SK-N-SH treated with all-trans-retinoic acid at 6 μM for 48 hours (cell line): ENCODE results near the gene IL17RC.

ENCODE experiments used
- ATAC-seq: fragments of 200-7000 bp; cut with Tn5 transposase; 3 replicates; pipeline ENCODE4 v1.9.1; 2020; ENCODE audit warnings: mild to moderate bottlenecking, moderate library complexity
- ARNTL ChIP-seq: fragments of 450-650 bp; formaldehyde crosslinking; IDR thresholded peaks from 2 replicates; pipeline ENCODE4 v1.5.0; 2020; ENCODE audit warnings: low read depth, mild to moderate bottlenecking, moderate library complexity, borderline replicate concordance
- BACH2 ChIP-seq: fragments of 250-450 bp; sonication (Bioruptor Pico); IDR thresholded peaks from 2 replicates; pipeline ENCODE4 v1.9.0; 2021; ENCODE audit warnings: mild to moderate bottlenecking, borderline replicate concordance
- CREB5 ChIP-seq: fragments of 250-450 bp; sonication (Bioruptor Pico); IDR thresholded peaks from 2 replicates; pipeline ENCODE4 v1.5.1; 2020; ENCODE audit warnings: low read depth, mild to moderate bottlenecking, moderate library complexity
- CSDC2 ChIP-seq: fragments of 250-450 bp; sonication (Bioruptor Pico); IDR thresholded peaks from 2 replicates; pipeline ENCODE4 v1.5.0; 2020; ENCODE audit warnings: mild to moderate bottlenecking, moderate library complexity
- CSRNP3 ChIP-seq: fragments of 250-450 bp; sonication (Bioruptor Pico); IDR thresholded peaks from 2 replicates; pipeline ENCODE4 v1.5.1; 2021; ENCODE audit warnings: mild to moderate bottlenecking, moderate library complexity
- ESRRG ChIP-seq: fragments of 250-450 bp; sonication (Bioruptor Pico); IDR thresholded peaks from 2 replicates; pipeline ENCODE4 v1.6.1; 2021; ENCODE audit warnings: mild to moderate bottlenecking
- GLIS3 ChIP-seq: fragments of 250-450 bp; sonication (Bioruptor Pico); IDR thresholded peaks from 2 replicates; pipeline ENCODE4 v1.5.0; 2020; ENCODE audit warnings: mild to moderate bottlenecking, moderate library complexity
- ISL1 ChIP-seq: fragments of 250-450 bp; sonication (Bioruptor Pico); IDR thresholded peaks from 2 replicates; pipeline ENCODE4 v2.1.2; 2022; ENCODE audit warnings: mild to moderate bottlenecking, moderate library complexity
- OSR1 ChIP-seq: fragments of 250-450 bp; sonication (Bioruptor Pico); IDR thresholded peaks from 2 replicates; pipeline ENCODE4 v1.8.0; 2022; ENCODE audit warnings: moderate library complexity, mild to moderate bottlenecking, inconsistent platforms
- PATZ1 ChIP-seq: fragments of 250-450 bp; sonication (Bioruptor Pico); IDR thresholded peaks from 2 replicates; pipeline ENCODE4 v1.8.0; 2020; ENCODE audit warnings: mild to moderate bottlenecking, moderate library complexity, borderline replicate concordance
- POU6F1 ChIP-seq: fragments of 250-450 bp; sonication (Bioruptor Pico); IDR thresholded peaks from 2 replicates; pipeline ENCODE4 v1.8.0; 2021; ENCODE audit warnings: low read depth, mild to moderate bottlenecking, moderate library complexity, borderline replicate concordance
- PPARA ChIP-seq: fragments of 250-450 bp; sonication (Bioruptor Pico); IDR thresholded peaks from 2 replicates; pipeline ENCODE4 v1.5.0; 2020; ENCODE audit warnings: mild to moderate bottlenecking, borderline replicate concordance
- RARB ChIP-seq: fragments of 250-450 bp; sonication (Bioruptor Pico); IDR thresholded peaks from 2 replicates; pipeline ENCODE4 v1.8.0; 2021; ENCODE audit warnings: mild to moderate bottlenecking, moderate library complexity
- SNAI2 ChIP-seq: fragments of 250-450 bp; sonication (Bioruptor Pico); IDR thresholded peaks from 2 replicates; pipeline ENCODE4 v1.5.0; 2020; ENCODE audit warnings: mild to moderate bottlenecking, moderate library complexity
- TCF4 ChIP-seq: fragments of 250-450 bp; sonication (Bioruptor Pico); IDR thresholded peaks from 2 replicates; pipeline ENCODE4 v1.8.0; 2021; ENCODE audit warnings: mild to moderate bottlenecking, moderate library complexity, borderline replicate concordance
- TOX ChIP-seq: fragments of 250-450 bp; sonication (Bioruptor Pico); IDR thresholded peaks from 2 replicates; pipeline ENCODE4 v1.8.0; 2021; ENCODE audit warnings: mild to moderate bottlenecking, moderate library complexity, borderline replicate concordance
- TSHZ2 ChIP-seq: fragments of 250-450 bp; sonication (Bioruptor Pico); IDR thresholded peaks from 2 replicates; pipeline ENCODE4 v1.5.0; 2020; ENCODE audit warnings: mild to moderate bottlenecking, moderate library complexity
- ZC3H10 ChIP-seq: fragments of 250-450 bp; sonication (Bioruptor Pico); IDR thresholded peaks from 2 replicates; pipeline ENCODE4 v1.5.1; 2021; ENCODE audit warnings: mild to moderate bottlenecking, moderate library complexity
- ZFP3 ChIP-seq: fragments of 250-450 bp; sonication (Bioruptor Pico); IDR thresholded peaks from 2 replicates; pipeline ENCODE4 v1.5.0; 2020; ENCODE audit warnings: mild to moderate bottlenecking, moderate library complexity
- ZFP30 ChIP-seq: fragments of 450-650 bp; formaldehyde crosslinking; IDR thresholded peaks from 2 replicates; pipeline ENCODE4 v1.5.0; 2022; ENCODE audit warnings: mild to moderate bottlenecking, moderate library complexity
- ZNF565 ChIP-seq: fragments of 450-650 bp; formaldehyde crosslinking; conservative IDR thresholded peaks from 2 replicates; pipeline ENCODE4 v1.5.0; 2020; ENCODE audit warnings: low read depth, mild to moderate bottlenecking, moderate library complexity
- ZNF70 ChIP-seq: fragments of 450-650 bp; formaldehyde crosslinking; IDR thresholded peaks from 2 replicates; pipeline ENCODE4 v1.5.0; 2020; ENCODE audit warnings: mild to moderate bottlenecking, moderate library complexity
- ZNF8 ChIP-seq: fragments of 450-650 bp; formaldehyde crosslinking; IDR thresholded peaks from 2 replicates; pipeline ENCODE4 v1.5.0; 2020; ENCODE audit warnings: mild to moderate bottlenecking, moderate library complexity

IL17RC gene

GRCh38 chr3:9935966-9936510 is 19.1 kb downstream of the IL17RC start:
- ATAC-seq: no peak
- TF ChIP-seq ZFP30 (CRISPR knock-in tag) (no peak), TCF4 (CRISPR knock-in tag) (no peak), OSR1 (CRISPR knock-in tag) (no peak), PATZ1 (CRISPR knock-in tag) (no peak), TSHZ2 (CRISPR knock-in tag) (no peak), CREB5 (CRISPR knock-in tag) (no peak), ZC3H10 (no peak), ESRRG (CRISPR knock-in tag) (no peak), SNAI2 (CRISPR knock-in tag) (no peak), ZNF8 (CRISPR knock-in tag) (no peak), ZNF565 (CRISPR knock-in tag) (no peak), ISL1 (CRISPR knock-in tag) (no peak), BACH2 (no peak), CSDC2 (CRISPR knock-in tag) (no peak), TOX (CRISPR knock-in tag) (no peak), ZFP3 (CRISPR knock-in tag) (no peak), RARB (CRISPR knock-in tag) (no peak), ZNF70 (no peak), ARNTL (CRISPR knock-in tag) (no peak)

GRCh38 chr3:9937486-9938238 is 20.8 kb downstream of the IL17RC start:
- ATAC-seq: no peak
- TF ChIP-seq CSDC2 (CRISPR knock-in tag) (no peak), ZNF70 (no peak), ZFP30 (CRISPR knock-in tag) (no peak), RARB (CRISPR knock-in tag) (no peak), POU6F1 (CRISPR knock-in tag) (no peak), CSRNP3 (CRISPR knock-in tag) (no peak), ARNTL (CRISPR knock-in tag) (no peak), SNAI2 (CRISPR knock-in tag) (no peak), ZC3H10 (no peak), TSHZ2 (CRISPR knock-in tag) (no peak), GLIS3 (no peak), BACH2 (no peak), ZNF565 (CRISPR knock-in tag) (no peak), TOX (CRISPR knock-in tag) (no peak), ISL1 (CRISPR knock-in tag) (no peak), PATZ1 (CRISPR knock-in tag) (no peak), PPARA (CRISPR knock-in tag) (no peak), ZFP3 (CRISPR knock-in tag) (no peak), OSR1 (CRISPR knock-in tag) (no peak)
